ENCODE data around the gene CSMD2.

DNA sequence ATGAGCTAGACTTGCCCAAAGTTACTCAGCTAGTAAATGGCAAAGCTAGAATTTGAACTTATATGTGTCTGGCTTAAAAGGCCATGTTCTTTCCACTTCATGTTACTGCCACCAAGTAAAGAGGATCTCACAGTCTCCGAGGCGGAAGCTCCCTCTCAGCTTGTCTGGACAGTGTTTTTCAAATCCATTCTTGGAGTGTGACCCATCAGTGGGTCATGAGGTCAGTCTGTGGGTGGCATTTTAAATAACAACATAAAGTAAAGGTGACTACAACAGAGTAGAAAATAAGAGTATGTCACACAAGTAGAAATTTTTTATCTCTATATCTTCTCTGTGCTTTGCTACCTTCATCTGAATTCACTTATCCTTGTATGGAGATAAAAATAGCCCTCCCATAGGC lies 304.4 kb downstream of the CSMD2 start:
- no peak for TF ChIP-seq EZH2 (IDR thresholded peaks at IDR 0.05; ENCODE audit: low read length, missing control alignments)
- TF ChIP-seq, protein P1, sequence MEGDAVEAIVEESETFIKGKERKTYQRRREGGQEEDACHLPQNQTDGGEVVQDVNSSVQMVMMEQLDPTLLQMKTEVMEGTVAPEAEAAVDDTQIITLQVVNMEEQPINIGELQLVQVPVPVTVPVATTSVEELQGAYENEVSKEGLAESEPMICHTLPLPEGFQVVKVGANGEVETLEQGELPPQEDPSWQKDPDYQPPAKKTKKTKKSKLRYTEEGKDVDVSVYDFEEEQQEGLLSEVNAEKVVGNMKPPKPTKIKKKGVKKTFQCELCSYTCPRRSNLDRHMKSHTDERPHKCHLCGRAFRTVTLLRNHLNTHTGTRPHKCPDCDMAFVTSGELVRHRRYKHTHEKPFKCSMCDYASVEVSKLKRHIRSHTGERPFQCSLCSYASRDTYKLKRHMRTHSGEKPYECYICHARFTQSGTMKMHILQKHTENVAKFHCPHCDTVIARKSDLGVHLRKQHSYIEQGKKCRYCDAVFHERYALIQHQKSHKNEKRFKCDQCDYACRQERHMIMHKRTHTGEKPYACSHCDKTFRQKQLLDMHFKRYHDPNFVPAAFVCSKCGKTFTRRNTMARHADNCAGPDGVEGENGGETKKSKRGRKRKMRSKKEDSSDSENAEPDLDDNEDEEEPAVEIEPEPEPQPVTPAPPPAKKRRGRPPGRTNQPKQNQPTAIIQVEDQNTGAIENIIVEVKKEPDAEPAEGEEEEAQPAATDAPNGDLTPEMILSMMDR (conservative IDR thresholded peaks at IDR 0.05 in 1 of 2, IDR thresholded peaks at IDR 0.05 in 1 of 2; ENCODE audit: low read depth in 1 of 2, low read length in 2 of 2) = no peak
